Activated naive CD4-positive, alpha-beta T cell treated with anti-CD3 and anti-CD28 coated beads for 36 hours (primary cell): ENCODE measurements around the gene SEPSECS. TPM values are rescaled to one million over a fixed set of nuclear protein-coding genes. Genes with fewer than 3 reads are reported as not detected.

Source experiments
- CTCF ChIA-PET: fragments of 350-600 bp; sonication (Branson Sonifier 250); formaldehyde crosslinking; loops from one replicate; lab custom pipeline; 2021; ENCODE audit warnings: antibody characterized with exemption; lab: Charles Lee
- DNase-seq: peaks from one replicate; pipeline ENCODE4 v3.0.0-alpha.2; 2020
- H3K27ac Mint-ChIP-seq: one replicate; pipeline ENCODE4 v1.8.0; 2021; ENCODE audit warnings: mild to moderate bottlenecking, mixed read lengths
- H3K27me3 Mint-ChIP-seq: one replicate; pipeline ENCODE4 v1.8.0; 2021; ENCODE audit warnings: low read depth, mixed read lengths
- H3K36me3 Mint-ChIP-seq: one replicate; pipeline ENCODE4 v1.8.0; 2021; ENCODE audit warnings: low read depth, mixed read lengths
- H3K4me1 Mint-ChIP-seq: one replicate; pipeline ENCODE4 v1.8.0; 2021; ENCODE audit warnings: low read depth, mixed read lengths
- H3K4me3 Mint-ChIP-seq: one replicate; pipeline ENCODE4 v1.8.0; 2021; ENCODE audit warnings: mild to moderate bottlenecking, moderate library complexity, mixed read lengths
- H3K9me3 Mint-ChIP-seq: one replicate; pipeline ENCODE4 v1.8.0; 2021; ENCODE audit warnings: mixed read lengths
- intact Hi-C: fragments of 100-400 bp; cut with micrococcal nuclease; formaldehyde crosslinking; loops from one replicate; pipeline ENCODE4 v1.15.1; 2023
- total RNA-seq, 2 experiments: library from RNA; stranded (reverse); gene quantifications; one replicate each; pipeline ENCODE4 v1.2.3, GENCODE V29; 2021

The SEPSECS gene
- total RNA-seq, 2 experiments from 2014 or later: 14.7 to 17.9 TPM

DNA sequence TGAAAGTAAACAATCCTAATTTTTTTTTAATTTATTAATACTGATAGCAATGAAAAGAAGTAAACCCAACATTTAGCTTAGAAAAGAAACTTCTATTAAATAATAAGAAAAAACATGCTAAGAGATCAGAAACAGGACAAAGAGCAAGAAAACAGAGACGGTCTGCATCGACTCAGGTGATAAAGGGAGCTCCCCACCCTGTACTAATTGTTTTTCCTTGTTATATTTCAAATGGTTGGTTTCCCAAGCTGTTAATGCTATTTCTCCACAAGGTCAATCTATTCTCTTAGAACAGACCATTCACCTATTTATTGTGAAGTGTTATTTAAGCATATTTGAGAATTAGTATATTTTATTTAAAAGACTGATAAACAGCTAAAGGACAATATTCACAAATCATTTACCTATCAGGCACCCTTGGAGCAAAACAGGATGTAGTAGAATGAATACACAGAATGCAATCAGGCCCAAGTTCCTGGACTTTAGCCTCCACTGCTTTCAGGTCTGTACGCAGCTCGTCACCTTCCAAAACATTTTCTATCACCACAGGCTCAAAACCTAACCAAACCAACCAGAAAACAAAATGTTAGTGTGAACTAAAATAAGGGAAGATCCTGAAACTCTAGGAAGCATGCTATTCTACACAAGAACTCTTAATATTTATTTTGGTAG, 5.5 kb downstream of the SEPSECS start:
- CTCF ChIA-PET: interaction anchor here (0.9 kb wide), 1 partner anchor 10 kb away, joined by 4 read pairs; no protein-coding TSS in a partner anchor
- intact Hi-C loops: no loop called here
- no peak for DNase-seq
- Mint-ChIP-seq H3K27ac (no peak overlapping the region), H3K27me3 (no peaks in the 10 kb centered on the region), H3K9me3 (no peaks in the 10 kb centered on the region), H3K4me1 (peaks cover 15% of the 10 kb centered on the region), H3K4me3 (no peak overlapping the region), H3K36me3 (peaks cover 18% of the 10 kb centered on the region)

DNA sequence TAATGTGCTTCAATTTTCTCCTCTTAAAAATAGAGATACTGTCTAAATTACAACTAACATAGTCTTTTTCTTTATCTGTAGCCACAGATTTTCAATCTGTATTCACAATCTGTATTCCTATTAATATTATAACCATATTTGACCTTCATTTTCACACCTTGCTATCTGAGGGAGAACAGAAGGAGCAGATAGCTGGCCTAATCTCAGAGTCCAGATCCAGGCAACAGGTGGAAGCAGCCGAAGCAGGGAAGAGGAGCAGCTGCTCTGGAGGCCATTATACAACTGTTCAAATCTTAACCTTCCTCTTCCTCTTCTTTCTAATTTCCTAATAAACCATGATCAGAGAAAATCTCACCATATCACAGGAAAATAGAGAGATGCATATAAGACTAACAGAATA, 14.2 kb downstream of the SEPSECS start:
- Mint-ChIP-seq H3K27me3 (no peaks in the 10 kb centered on the region), H3K9me3 (no peaks in the 10 kb centered on the region), H3K27ac (no peak overlapping the region), H3K4me1 (no peaks in the 10 kb centered on the region), H3K36me3 (peaks cover 25% of the 10 kb centered on the region), H3K4me3 (no peak overlapping the region)
- no peak for DNase-seq
- CTCF ChIA-PET: no interaction called here
- intact Hi-C loops: loop anchor here (5.0 kb wide), 1 partner anchor 659 kb away; no protein-coding TSS in a partner anchor

DNA sequence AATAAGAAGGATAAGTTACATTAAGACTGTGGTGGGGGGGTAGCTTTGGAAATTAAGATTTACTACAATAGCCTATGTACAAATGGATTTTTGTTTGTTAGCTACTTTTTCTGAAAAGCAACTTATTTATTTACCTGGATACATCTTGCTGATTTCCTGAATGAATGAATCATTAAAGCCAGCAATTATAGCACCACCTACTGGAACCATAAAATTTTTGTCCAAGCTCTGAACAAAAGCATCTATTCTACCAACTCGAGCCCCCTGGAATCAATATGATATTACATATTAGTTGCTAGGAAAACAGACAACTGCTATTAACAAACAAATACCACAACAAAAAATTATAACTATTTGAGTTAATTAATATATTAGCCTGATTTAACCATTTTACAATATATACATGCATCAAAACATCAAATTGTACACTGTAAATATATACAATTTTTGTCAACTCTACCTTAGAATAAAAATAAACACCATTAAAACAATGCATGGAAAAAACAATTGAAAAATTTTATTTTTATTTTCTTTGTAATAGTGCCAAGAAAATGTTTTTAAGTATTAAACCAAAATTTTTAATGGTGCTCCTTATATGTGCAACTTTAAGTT, 15.3 kb downstream of the SEPSECS start:
- no peaks in the 10 kb centered on the region for H3K9me3 Mint-ChIP-seq
- no peak overlapping the region for H3K27ac Mint-ChIP-seq
- intact Hi-C loops: loop anchor here (1.0 to 5.0 kb wide), 2 partner anchors 165 to 658 kb away; no protein-coding TSS in a partner anchor
- no peak for DNase-seq
- CTCF ChIA-PET: interaction anchor here (0.6 to 3.2 kb wide), 17 partner anchors 9 to 656 kb away, joined by 3 to 25 read pairs (median 3); no protein-coding TSS in a partner anchor
- no peaks in the 10 kb centered on the region for H3K27me3 Mint-ChIP-seq
- no peaks in the 10 kb centered on the region for H3K4me1 Mint-ChIP-seq
- H3K4me3 Mint-ChIP-seq: no peak overlapping the region
- H3K36me3 Mint-ChIP-seq: peaks cover 23% of the 10 kb centered on the region

DNA sequence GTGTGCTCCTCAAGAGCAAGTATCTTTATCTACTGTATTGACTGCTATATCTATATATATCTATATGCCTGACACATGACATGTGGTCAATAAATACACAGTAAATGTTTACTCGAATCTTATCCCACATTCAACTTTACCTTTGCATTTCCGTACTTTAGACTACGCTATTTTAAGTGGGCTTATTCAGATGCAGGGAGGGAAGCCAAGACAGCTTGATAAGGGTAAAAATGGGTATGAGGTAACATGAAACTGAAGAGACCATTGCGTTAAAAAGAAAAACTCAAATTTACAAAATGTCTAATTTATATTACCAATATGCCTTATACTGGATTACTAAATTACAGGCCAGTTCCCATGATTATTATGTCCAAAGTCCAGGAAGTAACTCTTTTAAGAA, 17.8 kb downstream of the SEPSECS start:
- Mint-ChIP-seq H3K36me3 (peaks cover 38% of the 10 kb centered on the region), H3K9me3 (no peaks in the 10 kb centered on the region), H3K4me1 (no peaks in the 10 kb centered on the region), H3K27me3 (no peaks in the 10 kb centered on the region), H3K4me3 (no peak overlapping the region), H3K27ac (no peak overlapping the region)
- DNase-seq: no peak
- CTCF ChIA-PET: no interaction called here
- intact Hi-C loops: no loop called here

DNA sequence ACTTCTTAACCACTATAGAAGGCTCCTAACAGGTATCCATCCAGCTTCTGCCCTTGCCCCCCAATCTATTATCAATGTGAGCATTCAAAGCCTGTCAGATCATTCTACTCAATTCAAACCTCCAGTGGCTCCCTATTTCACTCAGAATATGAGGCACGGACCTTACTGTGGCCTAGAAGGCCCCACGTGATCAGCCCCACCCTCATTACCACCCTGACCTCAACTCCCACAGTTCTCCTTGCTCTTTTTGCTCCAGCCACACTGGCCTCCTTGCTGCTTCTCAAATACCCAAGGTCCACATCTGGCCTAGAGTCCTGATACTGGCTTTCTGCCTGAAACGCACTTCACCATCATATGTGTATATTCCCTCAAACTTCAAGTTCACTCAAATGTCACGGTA, 18.7 kb downstream of the SEPSECS start:
- H3K4me3 Mint-ChIP-seq: no peak overlapping the region
- H3K27ac Mint-ChIP-seq: no peak overlapping the region
- no peaks in the 10 kb centered on the region for H3K27me3 Mint-ChIP-seq
- H3K36me3 Mint-ChIP-seq: peaks cover 46% of the 10 kb centered on the region
- H3K9me3 Mint-ChIP-seq: no peaks in the 10 kb centered on the region
- no peak for DNase-seq
- CTCF ChIA-PET: interaction anchor here (1.7 kb wide), 1 partner anchor 10 kb away, joined by 4 read pairs; no protein-coding TSS in a partner anchor
- intact Hi-C loops: no loop called here
- H3K4me1 Mint-ChIP-seq: no peaks in the 10 kb centered on the region

DNA sequence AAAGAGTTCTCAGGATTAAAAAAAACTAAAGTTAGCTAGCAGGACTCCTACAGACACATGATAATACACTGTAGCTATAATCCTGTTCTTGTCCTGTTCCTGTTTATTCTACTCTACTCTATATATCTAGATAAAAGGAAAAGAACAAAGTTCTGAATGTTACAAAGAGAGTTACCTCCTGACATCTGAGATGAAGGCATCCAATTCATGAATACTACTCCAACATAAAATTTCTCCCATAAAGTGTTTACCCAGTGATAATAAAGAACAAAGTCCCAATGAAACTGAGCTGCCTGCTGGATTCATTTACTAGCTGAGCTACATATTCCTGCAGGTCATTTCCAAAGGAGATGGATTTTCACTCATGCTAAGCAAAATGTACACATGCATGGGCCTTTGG, 27.1 kb downstream of the SEPSECS start:
- no peaks in the 10 kb centered on the region for H3K27me3 Mint-ChIP-seq
- no peak for DNase-seq
- peaks cover 6% of the 10 kb centered on the region for H3K4me1 Mint-ChIP-seq
- peaks cover 35% of the 10 kb centered on the region for H3K36me3 Mint-ChIP-seq
- no peaks in the 10 kb centered on the region for H3K9me3 Mint-ChIP-seq
- H3K4me3 Mint-ChIP-seq: no peak overlapping the region
- no peak overlapping the region for H3K27ac Mint-ChIP-seq
- intact Hi-C loops: no loop called here
- CTCF ChIA-PET: interaction anchor here (0.6 to 2.7 kb wide), 3 partner anchors 12 to 613 kb away, joined by 3 to 13 read pairs (median 4); partner anchors contain the start of gene ZCCHC4

DNA sequence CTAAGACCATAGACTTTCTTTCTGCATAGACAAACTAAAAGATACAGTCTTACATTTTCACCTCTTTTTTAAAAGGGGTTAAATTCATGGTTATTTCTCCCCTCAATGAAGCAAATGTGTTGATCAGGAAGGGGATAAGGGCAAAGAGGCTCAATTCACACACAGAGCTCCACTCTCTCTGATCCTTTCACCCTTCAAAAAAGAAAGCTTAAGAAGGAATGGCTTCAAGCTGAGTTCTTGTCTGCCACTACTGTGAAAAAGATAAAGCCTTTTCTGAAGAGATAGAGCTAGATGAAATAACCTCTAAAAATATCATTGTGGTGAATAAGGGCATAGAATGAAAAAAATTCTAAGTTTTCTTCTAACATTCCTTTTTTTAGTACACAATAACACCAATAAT, 28.3 kb downstream of the SEPSECS start:
- Mint-ChIP-seq H3K36me3 (peaks cover 28% of the 10 kb centered on the region), H3K4me3 (no peak overlapping the region), H3K27ac (no peak overlapping the region), H3K9me3 (no peaks in the 10 kb centered on the region), H3K27me3 (no peaks in the 10 kb centered on the region), H3K4me1 (peaks cover 6% of the 10 kb centered on the region)
- DNase-seq: no peak
- CTCF ChIA-PET: interaction anchor here (0.6 to 2.7 kb wide), 3 partner anchors 9 to 172 kb away, joined by 3 to 13 read pairs (median 4); no protein-coding TSS in a partner anchor
- intact Hi-C loops: no loop called here

DNA sequence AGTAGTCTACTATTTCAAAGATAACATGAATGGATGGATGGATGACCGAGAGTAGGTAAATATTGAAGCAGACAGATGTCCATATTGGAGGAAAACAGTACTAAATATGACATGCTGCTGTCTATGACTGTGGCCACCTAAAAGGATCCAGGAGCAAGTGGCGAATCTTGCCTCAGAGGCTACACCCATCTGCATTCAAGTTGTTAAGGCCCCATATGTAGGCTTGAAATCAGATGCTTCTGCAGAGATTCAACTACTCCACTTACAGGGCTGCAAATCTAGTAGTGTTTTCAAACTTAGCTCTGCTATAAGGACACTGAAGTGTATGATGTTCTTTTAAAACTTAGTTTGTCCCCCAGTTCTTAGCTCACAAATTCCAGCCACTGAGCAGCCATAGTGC, 28.9 kb downstream of the SEPSECS start:
- Mint-ChIP-seq H3K27ac (no peak overlapping the region), H3K9me3 (no peaks in the 10 kb centered on the region), H3K4me3 (no peak overlapping the region), H3K4me1 (peaks cover 6% of the 10 kb centered on the region), H3K36me3 (peaks cover 24% of the 10 kb centered on the region), H3K27me3 (no peaks in the 10 kb centered on the region)
- CTCF ChIA-PET: interaction anchor here (0.6 to 2.7 kb wide), 3 partner anchors 10 to 172 kb away, joined by 3 to 13 read pairs (median 4); no protein-coding TSS in a partner anchor
- DNase-seq: no peak
- intact Hi-C loops: no loop called here

DNA sequence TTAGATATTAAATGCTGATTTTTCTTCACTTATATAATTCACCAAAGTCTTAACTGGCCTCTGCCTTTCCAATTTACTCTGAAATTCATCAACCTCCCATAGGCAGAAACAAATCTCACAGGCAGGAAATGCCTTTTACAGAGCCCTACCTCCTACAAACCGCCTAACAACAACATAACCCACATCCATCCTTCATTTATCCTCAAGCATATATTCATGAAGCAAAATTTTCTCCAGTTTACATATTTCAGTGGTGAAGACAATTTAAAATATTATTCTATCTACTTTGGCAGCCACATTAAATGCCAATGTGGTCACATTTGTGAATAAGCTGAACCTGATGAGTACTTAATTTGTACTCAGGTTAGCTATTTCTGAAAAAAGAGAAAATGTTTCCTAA, 30.3 kb downstream of the SEPSECS start:
- no peak for DNase-seq
- no peak overlapping the region for H3K4me3 Mint-ChIP-seq
- CTCF ChIA-PET: no interaction called here

DNA sequence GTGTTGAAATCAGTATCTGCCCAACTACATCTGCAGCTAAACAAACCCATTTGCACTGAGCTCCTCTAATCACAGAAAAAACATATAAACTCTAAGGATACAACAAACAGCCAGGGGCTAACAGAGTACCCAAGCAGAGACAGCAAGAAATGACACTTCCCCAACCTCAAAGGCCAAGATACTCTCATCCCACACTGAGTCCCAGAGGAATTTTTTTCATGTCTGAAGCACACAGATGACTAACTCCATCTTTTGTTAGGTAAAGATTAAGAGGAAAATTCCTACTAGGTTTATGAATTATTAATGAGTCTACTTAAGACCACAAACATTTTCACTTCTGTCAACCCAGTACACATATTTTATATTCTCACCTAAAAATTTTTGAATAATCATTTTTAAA, 31.6 kb downstream of the SEPSECS start:
- Mint-ChIP-seq H3K9me3 (no peaks in the 10 kb centered on the region), H3K27me3 (no peaks in the 10 kb centered on the region), H3K4me3 (no peak overlapping the region), H3K36me3 (peaks cover 12% of the 10 kb centered on the region), H3K27ac (no peak overlapping the region), H3K4me1 (peaks cover 3% of the 10 kb centered on the region)
- DNase-seq: no peak
- CTCF ChIA-PET: interaction anchor here (0.6 kb wide), 1 partner anchor 814 kb away, joined by 4 read pairs; no protein-coding TSS in a partner anchor
- intact Hi-C loops: no loop called here

More for the DNA sequence above, 30.3 kb downstream of the SEPSECS start:
- no peaks in the 10 kb centered on the region for H3K9me3 Mint-ChIP-seq
- no peak overlapping the region for H3K27ac Mint-ChIP-seq
- H3K27me3 Mint-ChIP-seq: no peaks in the 10 kb centered on the region
- intact Hi-C loops: no loop called here
- H3K4me1 Mint-ChIP-seq: peaks cover 3% of the 10 kb centered on the region
- H3K36me3 Mint-ChIP-seq: peaks cover 10% of the 10 kb centered on the region

DNA sequence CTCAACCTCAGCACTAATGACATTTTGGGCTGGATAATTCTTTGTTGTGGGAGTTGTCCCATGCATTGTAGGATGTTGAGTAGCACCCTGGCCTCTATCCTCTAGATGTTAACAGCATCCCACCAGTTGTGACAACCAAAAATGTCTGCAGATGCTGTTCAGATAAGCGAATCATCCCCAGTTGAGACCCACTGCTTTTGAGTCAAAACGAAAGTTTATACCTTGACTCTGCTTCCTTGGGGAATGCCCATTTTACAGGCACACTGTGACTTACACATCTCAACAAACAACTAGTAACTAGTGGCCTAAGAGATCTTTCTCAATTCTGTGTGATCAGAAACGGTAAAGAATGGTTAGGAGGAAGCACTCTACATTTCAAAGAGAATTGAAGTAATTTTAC, 37.0 kb downstream of the SEPSECS start:
- peaks cover 8% of the 10 kb centered on the region for H3K36me3 Mint-ChIP-seq
- no peaks in the 10 kb centered on the region for H3K27me3 Mint-ChIP-seq
- CTCF ChIA-PET: interaction anchor here (1.0 kb wide), 1 partner anchor 57 kb away, joined by 5 read pairs; no protein-coding TSS in a partner anchor
- intact Hi-C loops: loop anchor here (1.0 kb wide), 2 partner anchors 37 to 198 kb away; partner anchors contain the start of gene SEPSECS
- peak; percentile 51 for DNase-seq
- H3K9me3 Mint-ChIP-seq: no peaks in the 10 kb centered on the region
- H3K4me1 Mint-ChIP-seq: peaks cover 12% of the 10 kb centered on the region
- H3K27ac Mint-ChIP-seq: no peak overlapping the region
- H3K4me3 Mint-ChIP-seq: no peak overlapping the region

DNA sequence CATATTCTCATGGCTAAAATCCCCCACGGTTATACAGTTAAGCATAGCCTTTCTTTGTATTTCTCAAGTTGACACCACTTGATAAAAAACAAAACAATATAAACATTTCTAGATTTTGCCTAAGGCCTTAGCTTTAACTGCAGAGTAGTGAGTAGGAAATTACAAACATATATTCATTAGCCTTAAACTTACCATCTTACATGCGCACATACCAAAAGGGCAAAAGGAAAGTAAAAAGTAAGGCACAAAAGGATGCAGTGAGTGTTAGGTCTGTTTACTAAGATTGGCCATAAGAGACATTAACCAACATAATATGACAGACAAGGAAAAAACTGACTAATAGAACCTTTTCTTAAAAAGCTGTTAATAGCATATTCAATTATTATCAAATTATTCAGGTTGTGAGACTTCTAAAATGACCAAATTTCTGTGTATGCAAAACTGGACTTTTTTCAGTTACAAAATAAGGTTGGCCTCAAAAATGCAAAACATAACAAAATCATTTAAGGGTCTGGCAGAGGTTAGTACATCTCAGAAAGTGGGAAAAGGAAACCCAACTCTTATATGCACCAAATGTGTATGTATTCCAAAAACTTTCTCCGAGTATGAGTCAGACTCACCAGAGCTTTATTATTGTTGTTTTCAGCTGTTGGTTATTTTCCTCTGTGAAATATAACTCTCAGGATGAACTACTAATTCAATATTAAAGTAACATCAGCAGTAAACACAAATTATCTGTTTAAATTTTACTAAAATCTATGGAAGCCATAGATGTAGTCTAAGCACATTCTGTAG, 39.9 kb downstream of the SEPSECS start:
- H3K27ac Mint-ChIP-seq: no peak overlapping the region
- no peaks in the 10 kb centered on the region for H3K27me3 Mint-ChIP-seq
- intact Hi-C loops: no loop called here
- DNase-seq: no peak
- H3K9me3 Mint-ChIP-seq: no peaks in the 10 kb centered on the region
- peaks cover 6% of the 10 kb centered on the region for H3K36me3 Mint-ChIP-seq
- H3K4me3 Mint-ChIP-seq: no peak overlapping the region
- H3K4me1 Mint-ChIP-seq: peaks cover 12% of the 10 kb centered on the region
- CTCF ChIA-PET: no interaction called here
